Skeletal muscle tissue (tissue), 4 donors: ENCODE results near the gene ARHGAP4. TPM values are rescaled to one million over a fixed set of nuclear protein-coding genes. Genes with fewer than 3 reads are reported as not detected.

Experiments used
- H3K27ac ChIP-seq: one replicate; pipeline ENCODE4 v1.7.0; 2013; ENCODE audit warnings: mild to moderate bottlenecking, low read depth, low read length, inconsistent platforms
- H3K27me3 ChIP-seq, 3 donors: one replicate each; pipeline ENCODE4 v1.7.0; 2013; ENCODE audit warnings: low read length in 3 of 3; ENCODE audit not compliant: control insufficient read depth in 3 of 3, insufficient read depth in 3 of 3
- H3K36me3 ChIP-seq, 3 donors: one replicate each; pipeline ENCODE4 v1.7.0; 2013; ENCODE audit warnings: low read length in 3 of 3; ENCODE audit not compliant: control insufficient read depth in 3 of 3, insufficient read depth in 3 of 3
- H3K4me1 ChIP-seq, 3 donors: one replicate each; pipeline ENCODE4 v1.7.0; 2013; ENCODE audit warnings: low read length in 3 of 3, mild to moderate bottlenecking in 3 of 3; ENCODE audit not compliant: control insufficient read depth in 3 of 3, insufficient read depth in 3 of 3
- H3K4me3 ChIP-seq, 3 donors: one replicate each; pipeline ENCODE4 v1.7.0; 2013; ENCODE audit warnings: low read length in 3 of 3
- H3K9ac ChIP-seq, 3 donors: one replicate each; pipeline ENCODE4 v1.7.0; 2013; ENCODE audit warnings: low read length in 3 of 3, mild to moderate bottlenecking in 3 of 3, moderate library complexity in 2 of 3, low read depth in 1 of 3
- H3K9me3 ChIP-seq, 3 donors: one replicate each; pipeline ENCODE4 v1.7.0; 2013; ENCODE audit warnings: low read length in 3 of 3; ENCODE audit not compliant: control insufficient read depth in 3 of 3
- total RNA-seq: library from RNA; depleted of rRNA; stranded (reverse); fragments of >200 nt; gene quantifications from one replicate; pipeline ENCODE4 v1.2.3, GENCODE V29; 2014
- donor health status: Osteomylitis.

ARHGAP4 gene
- total RNA-seq, 1 donor from 2014 or later: 25.1 TPM

DNA sequence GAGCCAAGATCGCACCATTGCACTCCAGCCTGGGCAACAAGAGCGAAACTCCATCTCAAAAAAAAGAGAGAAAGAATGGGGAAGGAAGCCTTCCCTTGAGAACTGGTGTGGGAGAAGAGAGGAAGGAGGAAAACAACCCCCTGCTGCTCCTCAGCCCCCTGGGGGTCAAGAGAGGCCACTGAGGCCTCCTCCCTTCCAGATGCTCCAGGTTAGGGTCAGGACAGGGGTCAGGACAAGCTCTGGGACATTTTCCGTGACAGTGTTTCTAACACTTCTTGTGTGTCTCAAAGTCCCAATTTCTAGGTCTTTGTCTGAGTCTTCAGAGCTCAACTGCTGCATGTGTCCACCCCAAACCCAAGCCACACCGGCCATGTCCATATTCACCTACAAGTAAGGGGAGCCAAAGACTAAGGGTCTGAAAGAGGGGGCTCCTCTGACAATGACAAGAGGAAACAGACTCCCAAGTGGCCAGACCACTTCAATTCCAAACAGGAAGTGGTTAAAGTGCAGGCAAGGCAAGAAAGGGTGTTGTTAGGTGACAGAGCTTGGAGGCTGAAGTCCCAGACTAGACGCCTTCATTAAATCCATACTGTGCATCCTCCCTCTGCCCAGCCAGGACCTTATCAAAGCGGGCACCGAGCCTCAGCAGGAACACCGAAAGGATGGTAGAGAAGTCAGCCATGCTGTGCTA lies 48.3 kb downstream of the ARHGAP4 start:
- H3K27me3 ChIP-seq: peaks cover 5 to 45% (median 11%) of the 10 kb centered on the region in 3 donors
- H3K9ac ChIP-seq: no peak overlapping the region

DNA sequence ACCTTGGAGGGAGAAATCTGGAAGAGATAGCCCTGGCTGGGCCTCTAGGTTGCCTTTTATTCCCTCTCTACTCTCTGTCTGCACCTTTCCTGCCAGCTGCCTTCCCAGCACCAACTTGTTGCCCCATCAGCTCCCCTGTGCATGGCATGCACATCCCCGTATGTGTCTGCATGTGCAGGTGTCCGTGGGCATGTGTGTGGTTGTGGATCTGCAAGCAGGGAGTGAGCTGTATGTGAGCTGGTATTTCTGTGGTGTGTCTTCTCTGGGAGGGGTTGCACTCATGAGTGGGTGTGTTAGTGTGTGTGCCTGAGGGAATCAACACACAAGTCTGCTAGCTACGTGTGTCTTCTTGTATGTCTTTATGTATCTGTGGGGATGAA lies 50.0 kb downstream of the ARHGAP4 start:
- no peaks in the 10 kb centered on the region for H3K9me3 ChIP-seq
- peaks cover 0 to 37% (median 5%) of the 10 kb centered on the region in 3 donors for H3K27me3 ChIP-seq
- no peaks in the 10 kb centered on the region for H3K36me3 ChIP-seq
- no peak overlapping the region for H3K27ac ChIP-seq
- no peaks in the 10 kb centered on the region for H3K4me1 ChIP-seq
- no peak overlapping the region for H3K4me3 ChIP-seq
- no peak overlapping the region for H3K9ac ChIP-seq

More for the DNA sequence above, 48.3 kb downstream of the ARHGAP4 start:
- no peaks in the 10 kb centered on the region for H3K4me1 ChIP-seq
- no peaks in the 10 kb centered on the region for H3K36me3 ChIP-seq
- H3K27ac ChIP-seq: no peak overlapping the region
- H3K4me3 ChIP-seq: no peak overlapping the region
- H3K9me3 ChIP-seq: no peaks in the 10 kb centered on the region

DNA sequence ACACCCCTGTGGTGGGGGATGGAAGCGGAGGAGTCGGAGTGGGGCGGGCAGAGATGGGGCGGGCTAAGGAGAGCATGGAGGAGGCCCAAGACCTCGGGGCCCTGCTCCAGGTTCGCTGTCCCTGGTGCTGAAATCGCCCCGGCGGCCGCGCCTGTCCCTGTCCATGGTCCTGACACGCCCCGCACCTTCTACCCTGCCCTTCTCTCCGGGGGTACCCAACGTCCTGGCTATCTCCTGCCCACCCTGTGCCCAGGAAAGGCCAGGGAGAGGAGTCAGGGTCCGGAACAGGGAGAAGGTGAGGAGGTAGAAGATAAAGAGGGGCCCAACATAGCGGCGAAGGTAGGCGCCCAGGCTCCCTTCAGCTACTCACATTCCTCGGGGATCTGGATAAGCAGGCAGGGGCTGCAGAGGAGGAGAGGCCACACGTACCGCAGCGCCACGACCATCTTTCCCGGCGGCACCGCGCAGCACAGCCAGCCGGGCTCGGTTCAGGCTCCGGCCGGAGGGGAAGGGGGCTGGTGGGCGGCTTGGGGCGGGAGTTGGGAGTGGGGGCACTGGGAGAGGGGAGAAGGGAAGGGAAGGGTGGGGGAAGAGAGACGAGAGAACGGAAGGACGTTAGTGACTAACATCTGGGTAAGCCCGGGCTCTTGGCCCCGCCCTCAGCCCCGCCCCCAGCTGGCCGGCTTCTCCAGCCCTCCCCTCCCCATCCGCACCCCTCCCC lies 50.5 kb downstream of the ARHGAP4 start:
- H3K36me3 ChIP-seq: no peaks in the 10 kb centered on the region
- no peak overlapping the region for H3K9ac ChIP-seq
- H3K27ac ChIP-seq: no peak overlapping the region
- no peaks in the 10 kb centered on the region for H3K9me3 ChIP-seq
- peaks cover 4 to 31% (median 5%) of the 10 kb centered on the region in 3 donors for H3K27me3 ChIP-seq
- H3K4me1 ChIP-seq: no peaks in the 10 kb centered on the region
- H3K4me3 ChIP-seq: no peak overlapping the region

DNA sequence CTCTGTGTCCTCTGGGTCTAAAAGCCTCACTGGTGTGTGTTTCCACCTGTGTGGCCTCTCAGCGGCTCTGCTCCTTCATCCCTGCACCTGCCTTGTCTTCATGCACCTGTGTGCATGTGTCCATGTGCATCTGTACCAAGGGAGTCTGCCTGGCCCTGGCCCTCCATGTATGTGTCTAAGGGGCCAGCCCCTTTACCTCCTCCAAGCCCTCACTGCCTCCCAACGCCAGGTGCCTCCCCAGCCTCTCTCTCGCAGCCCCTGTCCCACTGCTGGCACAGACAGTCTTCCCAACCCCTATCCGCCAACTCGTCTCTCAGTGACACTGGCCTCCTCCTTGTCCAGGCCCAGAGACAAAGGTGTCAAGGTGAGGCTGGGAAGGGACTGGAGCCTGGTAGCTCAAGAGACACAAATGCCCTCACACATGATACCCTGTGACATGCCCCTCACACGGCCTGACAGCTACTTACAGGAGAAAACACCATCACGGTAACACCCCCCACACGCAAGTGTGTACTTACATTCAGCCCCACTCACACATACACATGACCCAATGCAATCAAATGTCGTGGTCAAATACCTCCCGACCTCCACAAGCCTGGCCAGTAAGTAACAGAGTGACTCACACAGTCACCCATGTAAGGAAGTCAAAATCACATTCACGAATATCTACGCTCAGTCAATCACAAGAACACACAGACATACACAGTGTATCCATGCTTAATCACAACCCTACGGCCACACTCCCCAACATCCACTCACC lies 51.5 kb downstream of the ARHGAP4 start:
- H3K4me3 ChIP-seq: no peak overlapping the region
- H3K9ac ChIP-seq: no peak overlapping the region
- peaks cover 5 to 26% (median 9%) of the 10 kb centered on the region in 3 donors for H3K27me3 ChIP-seq
- no peaks in the 10 kb centered on the region for H3K4me1 ChIP-seq
- H3K36me3 ChIP-seq: no peaks in the 10 kb centered on the region
- H3K27ac ChIP-seq: no peak overlapping the region
- H3K9me3 ChIP-seq: no peaks in the 10 kb centered on the region

DNA sequence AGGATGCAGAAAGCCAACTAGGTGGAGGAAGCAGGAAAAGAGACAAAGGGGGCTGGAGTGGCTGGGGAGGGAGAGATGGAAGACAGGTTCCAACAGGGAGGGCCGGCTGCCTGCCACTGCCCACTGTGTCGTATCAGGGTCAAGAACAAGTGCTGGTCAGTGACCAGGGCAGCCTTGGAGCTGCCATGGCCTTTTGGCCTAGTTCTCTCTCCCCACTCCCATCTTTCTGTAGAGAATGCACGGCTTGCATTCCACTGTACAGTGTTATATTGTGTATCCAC lies 52.0 kb downstream of the ARHGAP4 start:
- H3K9me3 ChIP-seq: no peaks in the 10 kb centered on the region
- H3K36me3 ChIP-seq: no peaks in the 10 kb centered on the region
- H3K27ac ChIP-seq: no peak overlapping the region
- H3K4me1 ChIP-seq: no peaks in the 10 kb centered on the region
- no peak overlapping the region for H3K9ac ChIP-seq
- peaks cover 3 to 31% (median 9%) of the 10 kb centered on the region in 3 donors for H3K27me3 ChIP-seq
- H3K4me3 ChIP-seq: no peak overlapping the region

DNA sequence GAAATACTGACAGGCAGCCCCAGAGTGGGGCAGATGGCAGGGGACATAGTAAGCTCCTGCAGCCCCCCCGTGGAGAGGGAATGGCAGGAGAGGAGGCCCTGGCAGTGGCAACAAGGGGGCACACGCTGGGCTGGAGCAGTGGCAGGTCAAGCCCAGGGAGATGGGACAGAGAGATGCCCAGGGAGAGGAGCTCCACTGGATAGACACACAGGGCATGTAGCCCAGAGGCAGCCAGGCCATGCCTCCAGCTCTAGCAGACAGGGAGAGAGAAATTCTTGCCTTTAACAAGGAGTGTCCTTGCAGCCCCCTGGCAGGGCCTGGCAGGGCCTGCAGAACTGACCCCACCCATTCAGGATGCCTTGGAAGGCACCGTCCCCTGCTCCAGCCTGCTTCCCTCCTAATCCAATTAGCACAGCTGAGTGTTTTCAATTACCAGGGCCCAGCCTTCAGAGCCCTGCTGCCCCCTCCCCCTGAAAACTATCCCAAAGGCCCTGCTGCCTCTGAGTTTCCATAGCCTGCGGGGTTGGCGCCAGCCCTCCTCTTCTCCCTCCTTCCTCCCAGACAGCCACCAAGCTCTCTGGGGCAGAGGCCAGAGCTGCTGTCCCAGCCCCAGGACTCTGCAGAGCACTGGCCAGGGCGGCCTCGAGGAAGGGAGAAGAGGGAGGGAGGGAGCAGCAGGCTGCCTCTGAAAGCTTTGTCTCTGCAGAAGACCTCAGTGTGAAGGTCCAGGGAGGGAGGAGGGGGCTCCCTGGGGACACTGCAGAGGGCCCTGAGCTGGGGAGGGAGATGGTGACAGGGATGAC lies 52.6 kb downstream of the ARHGAP4 start:
- peaks cover 0 to 33% (median 9%) of the 10 kb centered on the region in 3 donors for H3K27me3 ChIP-seq
- H3K4me1 ChIP-seq: no peaks in the 10 kb centered on the region
- H3K9ac ChIP-seq: no peak overlapping the region
- no peak overlapping the region for H3K4me3 ChIP-seq
- H3K27ac ChIP-seq: no peak overlapping the region
- H3K9me3 ChIP-seq: no peaks in the 10 kb centered on the region
- H3K36me3 ChIP-seq: no peaks in the 10 kb centered on the region

DNA sequence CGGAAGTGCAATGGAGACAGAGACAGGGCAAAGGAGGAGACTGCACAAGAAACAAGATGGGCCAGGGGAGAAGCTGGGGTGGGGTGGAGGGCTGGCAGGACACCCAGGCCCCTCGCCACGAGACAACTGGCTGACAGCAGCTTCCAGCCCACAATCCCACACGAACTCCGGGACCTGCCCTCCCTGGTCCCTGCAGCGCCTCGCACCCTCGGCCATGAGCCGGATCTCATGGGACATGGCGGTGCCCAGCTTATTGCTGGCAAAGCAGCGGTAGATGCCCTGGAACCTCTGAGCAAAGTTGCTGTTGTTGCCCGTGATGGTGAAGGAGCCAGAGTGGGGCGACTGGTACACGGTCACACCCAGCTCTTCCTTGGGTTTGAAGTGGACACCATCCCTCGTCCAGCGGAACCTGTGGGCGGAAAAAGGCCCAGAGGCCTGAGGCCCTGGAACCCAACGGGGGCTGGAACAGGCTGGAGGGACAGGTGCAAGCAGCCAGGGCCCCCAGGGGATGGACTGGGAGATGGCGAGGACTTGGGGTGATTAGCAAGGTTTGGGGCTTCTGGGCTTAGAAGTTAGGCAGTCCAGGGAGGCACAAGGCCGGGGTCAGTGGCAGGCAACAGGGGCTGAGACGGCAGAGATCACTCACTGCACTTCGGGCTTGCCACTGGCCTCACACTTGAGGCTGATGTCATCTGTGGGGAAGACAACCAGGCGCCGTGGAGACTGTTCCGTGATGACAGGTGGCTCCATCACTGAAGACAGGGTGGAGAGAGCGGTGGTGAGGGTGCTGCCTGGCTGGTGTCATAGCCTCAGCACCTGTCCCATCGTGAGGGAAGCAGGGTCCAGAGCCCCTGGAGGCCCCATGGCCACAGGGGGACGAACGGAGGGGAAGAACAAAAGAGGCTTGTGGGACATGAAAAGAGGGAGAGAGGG lies 53.9 kb downstream of the ARHGAP4 start:
- Histone ChIP-seq H3K9me3 (no peaks in the 10 kb centered on the region), H3K27ac (no peak overlapping the region), H3K4me1 (no peaks in the 10 kb centered on the region), H3K9ac (no peak overlapping the region), H3K36me3 (no peaks in the 10 kb centered on the region), H3K27me3 (peaks cover 0 to 25% (median 9%) of the 10 kb centered on the region in 3 donors), H3K4me3 (no peak overlapping the region)

DNA sequence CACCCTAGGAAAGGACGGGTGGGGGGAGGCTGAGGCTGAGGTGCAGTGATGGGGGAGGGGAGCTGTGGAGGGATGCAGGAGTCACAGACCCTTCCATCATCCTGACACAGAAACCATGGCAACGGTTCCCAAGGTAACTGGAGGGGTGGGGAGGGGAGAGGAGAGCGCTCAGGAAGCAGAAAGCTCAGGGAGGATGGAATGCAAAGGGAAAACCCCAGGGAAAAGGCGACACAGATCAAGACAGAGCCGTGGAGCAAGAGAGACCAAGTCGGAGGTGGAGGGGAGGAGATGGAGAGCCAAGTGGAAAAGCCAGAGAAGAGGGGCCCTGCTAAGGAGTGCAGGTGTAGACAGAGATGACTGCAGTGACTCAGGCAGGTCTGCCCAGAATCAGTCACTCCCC lies 54.6 kb downstream of the ARHGAP4 start:
- no peak overlapping the region for H3K4me3 ChIP-seq
- no peaks in the 10 kb centered on the region for H3K4me1 ChIP-seq
- no peaks in the 10 kb centered on the region for H3K36me3 ChIP-seq
- H3K27me3 ChIP-seq: peaks cover 0 to 27% (median 9%) of the 10 kb centered on the region in 3 donors
- no peak overlapping the region for H3K27ac ChIP-seq
- H3K9ac ChIP-seq: no peak overlapping the region
- H3K9me3 ChIP-seq: no peaks in the 10 kb centered on the region

DNA sequence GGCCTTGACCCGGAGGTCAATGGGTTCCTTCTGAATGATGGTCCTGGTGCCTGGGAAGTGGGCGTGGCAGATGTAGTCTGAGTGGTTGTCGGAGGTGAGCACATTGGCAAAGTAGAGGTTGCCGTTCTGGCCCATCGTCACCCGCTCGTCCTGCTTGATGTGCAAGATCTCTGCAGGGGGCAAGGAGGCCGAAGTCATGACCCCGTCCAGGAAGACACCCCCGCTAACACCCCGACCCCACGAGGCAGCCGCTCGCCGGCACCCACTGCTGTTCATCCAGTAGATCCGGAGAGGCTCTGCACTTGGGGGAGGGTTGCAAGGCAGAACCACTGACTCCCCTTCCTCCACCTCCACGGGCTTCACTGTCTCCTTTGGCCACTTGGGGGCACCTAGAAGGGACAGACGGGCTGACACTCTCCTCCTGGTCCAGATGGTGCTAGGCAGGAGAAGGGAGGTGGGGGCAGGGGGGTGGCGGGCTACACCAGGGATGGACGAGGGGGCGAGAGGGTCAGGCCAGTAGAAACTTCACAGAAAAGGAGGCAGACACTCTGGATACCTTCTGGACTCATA lies 55.2 kb downstream of the ARHGAP4 start:
- no peak overlapping the region for H3K27ac ChIP-seq
- peaks cover 0 to 22% (median 9%) of the 10 kb centered on the region in 3 donors for H3K27me3 ChIP-seq
- H3K4me3 ChIP-seq: no peak overlapping the region
- no peaks in the 10 kb centered on the region for H3K4me1 ChIP-seq
- H3K9ac ChIP-seq: no peak overlapping the region
- H3K9me3 ChIP-seq: no peaks in the 10 kb centered on the region
- no peaks in the 10 kb centered on the region for H3K36me3 ChIP-seq
